Measurements from ENCODE around the gene WDHD1. TPM values are rescaled to one million over a fixed set of nuclear protein-coding genes. Genes with fewer than 3 reads are reported as not detected.

WDHD1 gene
- total and polyA plus RNA-seq, 2 of the 4 experiments (the other 2 are of a cell fraction), result 4.4 to 13.1 TPM

- H4K8ac ChIP-seq (ENCODE audit: low read depth in 2 of 2, low read length in 2 of 2), result peak overlapping the region in 1 of 2 experiments; percentile 49; a peak in 2 of 4 replicates
- dilution Hi-C loops (cut with HindIII; ENCODE audit: low sequenced_read_pairs, unreplicated experiment) (no loop called here), in situ Hi-C loops (cut with MboI; ENCODE audit: low sequenced_read_pairs) (no loop called here), intact Hi-C loops (cut with micrococcal nuclease) (no loop called here)
- no peak overlapping the region for H4K5ac ChIP-seq (ENCODE audit: low read depth, low read length)
- peak overlapping the region; percentile 41; the same call in 1 of the 2 replicates for H3K9ac ChIP-seq (ENCODE audit: low read depth, low read length)
- H4K91ac ChIP-seq (ENCODE audit: insufficient read depth, low read depth, low read length), result 0 out of 2 replicates have a peak overlapping the region, but pooled peaks have one; percentile 26
- WGBS, 2 experiments (ENCODE audit: extremely low coverage in 2 of 2, insufficient read length in 1 of 2), result no CpG with 5 or more reads among the region's 10 CpGs
- H3K4me1 ChIP-seq (ENCODE audit: control insufficient read depth, insufficient read depth, low read length), result peaks cover 15% of the 10 kb centered on the region
- H3K56ac ChIP-seq (ENCODE audit: extremely low read depth, insufficient read depth, low read length), result no peak overlapping the region; the same call in 1 of the 2 replicates
- H3K9me3 ChIP-seq (ENCODE audit: control insufficient read depth, insufficient read depth, low read length), result no peaks in the 10 kb centered on the region
- H3K27ac ChIP-seq (ENCODE audit: insufficient read depth, low read length), result peak overlapping the region; percentile 64
- peak overlapping the region; percentile 68 for H3K14ac ChIP-seq (replicated peaks; ENCODE audit: low read depth, low read length)
- H2BK120ac ChIP-seq (ENCODE audit: low read depth, low read length), result peak overlapping the region; percentile 53; the same call in 1 of the 2 replicates
- peak overlapping the region; percentile 92 for H2BK5ac ChIP-seq (ENCODE audit: low read depth, low read length, poor library complexity, severe bottlenecking)
- ChIA-PET POLR2A (ENCODE audit: unreplicated experiment) (interaction anchor here (0.6 kb wide), 1 partner anchor 19 kb away, joined by 3 read pairs; no protein-coding TSS in a partner anchor), CTCF (interaction anchor here (0.6 to 1.6 kb wide), 2 partner anchors 21 to 101 kb away, joined by 3 to 10 read pairs; partner anchors contain the start of gene MAPK1IP1L)
- H2AK5ac ChIP-seq (ENCODE audit: low read depth, low read length), result peak overlapping the region; percentile 66; the same call in 1 of the 2 replicates
- H3K4me3 ChIP-seq (ENCODE audit: insufficient read depth, low read depth, low read length), result no peak overlapping the region
- H2AK9ac ChIP-seq (replicated peaks; ENCODE audit: low read depth, low read length, poor library complexity), result no peak overlapping the region
- H4K20me1 ChIP-seq (ENCODE audit: insufficient read depth, low read length), result peaks cover 4% of the 10 kb centered on the region; the same call in 1 of the 2 replicates
- TF ChIP-seq MXI1 (IDR thresholded peaks at IDR 0.05; ENCODE audit: borderline replicate concordance, low read depth, low read length), result peak; percentile 69; the same call in 1 of the 2 replicates
- 0 out of 2 replicates have a peak, but pooled peaks have one; percentile 30 for TF ChIP-seq MAFK (IDR thresholded peaks at IDR 0.05; ENCODE audit: low read depth, low read length)
- TF ChIP-seq CHD1 (IDR thresholded peaks at IDR 0.05; ENCODE audit: low read depth, low read length), result no peak
- peak; percentile 89 for TF ChIP-seq BHLHE40 (IDR thresholded peaks at IDR 0.05; ENCODE audit: low read depth, low read length)
- TF ChIP-seq USF2 (IDR thresholded peaks at IDR 0.05; ENCODE audit: low read depth, low read length), result no peak
- TF ChIP-seq RAD21 (IDR thresholded peaks at IDR 0.05; ENCODE audit: low read length), result no peak
- TF ChIP-seq RCOR1 (IDR thresholded peaks at IDR 0.05; ENCODE audit: insufficient replicate concordance, low read length), result no peak
- peak; percentile 43 for TF ChIP-seq FOS (IDR thresholded peaks at IDR 0.05; ENCODE audit: low read depth, low read length)
- peak; percentile 71 for TF ChIP-seq NFE2L2 (IDR thresholded peaks at IDR 0.05; ENCODE audit: low read depth, low read length)
- TF ChIP-seq POLR2A (IDR thresholded peaks at IDR 0.05; ENCODE audit: low read depth, low read length), result peak; percentile 47; the same call in 1 of the 2 replicates
- H2BK20ac ChIP-seq (ENCODE audit: low read depth, low read length), result peak overlapping the region; percentile 2; the same call in 1 of the 2 replicates
- peak overlapping the region; percentile 46; the same call in 1 of the 2 replicates for H3K18ac ChIP-seq (ENCODE audit: low read depth, low read length)
- DNase-seq (peak; percentile 94), ATAC-seq (ENCODE audit: low read depth) (peak; percentile 47)
- H3K79me1 ChIP-seq (ENCODE audit: low read depth in 1 of 2, low read length in 2 of 2), result peaks cover 0 to 22% of the 10 kb centered on the region in 2 experiments; a peak in 2 of 4 replicates
- no peaks in the 10 kb centered on the region for H3K27me3 ChIP-seq (ENCODE audit: control insufficient read depth, insufficient read depth, low read length)
- peak overlapping the region; percentile 15 for H2AFZ ChIP-seq (replicated peaks; ENCODE audit: low read length, poor library complexity)
- H3K9me1 ChIP-seq (ENCODE audit: insufficient read depth, low read length), result peaks cover 10% of the 10 kb centered on the region
- H3K4ac ChIP-seq (ENCODE audit: low read depth, low read length), result peak overlapping the region; percentile 59
- peak overlapping the region; percentile 61; the same call in 1 of the 2 replicates for H3K4me2 ChIP-seq (ENCODE audit: low read depth, low read length)
- H3K23ac ChIP-seq (ENCODE audit: low read depth, low read length), result peak overlapping the region; percentile 67
- peaks cover 1% of the 10 kb centered on the region; the same call in 1 of the 2 replicates for H3K36me3 ChIP-seq (ENCODE audit: control insufficient read depth, insufficient read depth, low read length)
- BruUV-seq (replicated peaks), result no TSS peak
- no peak overlapping the region for H2BK15ac ChIP-seq (ENCODE audit: low read depth, low read length)
Measured at GRCh38 chr14:55071870-55072640, 45.2 kb upstream of the WDHD1 start.

All from IMR-90 (cell line).